Neural progenitor cell (in vitro differentiated cells): ENCODE data around the gene PMM1.

Experiments
- CTCF ChIP-seq: fragments of 200-600 bp; sonication (generic); IDR thresholded peaks from 2 replicates; pipeline ENCODE4 v1.5.1; 2017; ENCODE audit warnings: antibody characterized with exemption, mild to moderate bottlenecking
- EZH2 ChIP-seq: fragments of 200-600 bp; sonication (generic); IDR thresholded peaks from 2 replicates; pipeline ENCODE4 v1.6.1; 2017; ENCODE audit warnings: antibody characterized with exemption, mild to moderate bottlenecking, moderate library complexity

- peak; percentile 83 for TF ChIP-seq CTCF
- no peak for TF ChIP-seq EZH2
Measured at GRCh38 chr22:41596776-41597634, 7.4 kb upstream of the PMM1 start.
